Mononuclear cell (primary cell): ENCODE data around the gene QSOX1. TPM values are rescaled to one million over a fixed set of nuclear protein-coding genes. Genes with fewer than 3 reads are reported as not detected.
"Not testable (repeated sequence)": the region's sequence is repeated elsewhere in the genome, so short reads cannot be mapped to it uniquely, and the experiment has no call there.

Experiments
- H3K27me3 ChIP-seq: 2 replicates; pipeline ENCODE4 v1.6.0; 2011; ENCODE audit warnings: low read length, control low read depth; ENCODE audit not compliant: insufficient read depth
- H3K4me1 ChIP-seq: 2 replicates; pipeline ENCODE4 v1.5.1; 2011; ENCODE audit warnings: mild to moderate bottlenecking, low read length, control low read depth; ENCODE audit not compliant: insufficient read depth
- H3K4me3 ChIP-seq: 2 replicates; pipeline ENCODE4 v1.5.1; 2011; ENCODE audit warnings: mild to moderate bottlenecking, low read length, moderate library complexity
- H3K9me3 ChIP-seq: 2 replicates; pipeline ENCODE4 v1.5.1; 2011; ENCODE audit warnings: low read depth, mild to moderate bottlenecking, control low read depth, low read length
- total RNA-seq: library from RNA; depleted of rRNA; stranded (reverse); fragments of >200 nt; gene quantifications from one replicate; pipeline ENCODE4 v1.2.3, GENCODE V29; 2012

QSOX1 gene
- total RNA-seq, 1 donor = 56.0 TPM

- Histone ChIP-seq H3K4me1 (no peaks in the 10 kb centered on the region), H3K27me3 (no peaks in the 10 kb centered on the region), H3K9me3 (no peaks in the 10 kb centered on the region), H3K4me3 (no peak overlapping the region)
These were observed 44.3 kb downstream of the QSOX1 start for GRCh38 chr1:180199018-180199417.

DNA sequence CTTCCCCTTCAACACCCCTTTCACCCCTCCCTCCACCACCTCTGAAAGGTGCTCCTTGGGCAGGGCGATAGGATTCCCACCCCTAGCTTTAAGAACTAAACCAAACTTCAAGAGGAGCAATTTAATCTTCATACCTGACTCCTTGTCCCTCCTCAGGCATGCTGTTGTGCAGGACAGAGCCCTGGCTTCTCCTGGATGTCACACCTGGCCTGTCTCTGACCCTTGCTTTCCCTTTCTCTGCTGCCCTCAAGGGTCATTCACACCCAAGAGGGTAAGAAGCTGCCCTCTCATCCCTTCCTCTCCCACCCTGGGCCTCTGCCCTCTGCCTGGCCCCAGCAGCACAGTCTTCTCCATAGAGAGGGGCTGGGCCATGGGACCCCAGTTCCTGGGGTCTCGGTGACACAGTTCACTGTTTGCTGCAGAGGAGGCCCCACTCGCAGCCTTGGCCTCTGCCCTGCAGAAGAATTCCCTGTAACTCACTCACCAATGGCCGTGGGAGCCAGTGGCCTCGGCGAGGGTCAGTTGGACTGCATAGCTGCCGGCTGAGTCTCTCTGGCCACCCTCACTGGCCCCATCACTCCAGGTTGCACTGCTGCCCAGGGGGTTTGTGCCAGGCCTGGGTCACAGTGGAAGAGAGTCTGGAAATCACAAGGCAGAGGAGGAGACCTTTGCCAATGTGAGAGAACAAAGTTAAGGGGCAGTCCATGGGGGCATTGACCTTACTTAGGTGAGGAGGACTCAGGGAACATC, 47.0 kb downstream of the QSOX1 start:
- Histone ChIP-seq H3K4me3 (no peak overlapping the region), H3K4me1 (no peaks in the 10 kb centered on the region), H3K27me3 (no peaks in the 10 kb centered on the region), H3K9me3 (no peaks in the 10 kb centered on the region)

DNA sequence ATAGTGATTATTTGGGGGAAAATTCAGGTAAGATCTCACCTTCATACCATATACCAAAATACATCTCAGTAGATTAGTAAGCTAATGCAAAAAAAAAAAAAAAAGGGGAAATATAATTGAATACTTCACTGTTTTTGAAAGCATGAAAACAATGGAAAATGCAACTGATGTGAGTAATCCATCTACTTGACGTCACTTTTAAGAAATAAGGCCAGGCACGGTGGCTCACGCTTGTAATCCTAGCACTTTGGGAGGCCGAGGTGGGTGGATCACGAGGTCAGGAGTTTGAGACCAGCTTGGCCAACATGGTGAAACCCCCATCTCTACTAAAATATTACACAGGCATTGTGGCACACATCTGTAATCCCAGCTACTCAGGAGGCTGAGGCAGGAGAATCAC, 47.9 kb downstream of the QSOX1 start:
- not testable (repeated sequence) for H3K4me3 ChIP-seq, H3K9me3 ChIP-seq, H3K4me1 ChIP-seq, H3K27me3 ChIP-seq

- Histone ChIP-seq H3K9me3 (no peaks in the 10 kb centered on the region), H3K4me3 (no peak overlapping the region), H3K27me3 (no peaks in the 10 kb centered on the region), H3K4me1 (peaks cover 8% of the 10 kb centered on the region)
These were observed 49.6 kb downstream of the QSOX1 start for GRCh38 chr1:180204231-180204630.

- Histone ChIP-seq H3K4me3 (no peak overlapping the region), H3K4me1 (peaks cover 8% of the 10 kb centered on the region), H3K27me3 (no peaks in the 10 kb centered on the region), H3K9me3 (no peaks in the 10 kb centered on the region)
These were observed 51.9 kb downstream of the QSOX1 start for GRCh38 chr1:180206581-180206980.

GRCh38 chr1:180208264-180208663, 53.6 kb downstream of the QSOX1 start:
- no peaks in the 10 kb centered on the region for H3K9me3 ChIP-seq
- no peak overlapping the region for H3K4me3 ChIP-seq
- no peaks in the 10 kb centered on the region for H3K27me3 ChIP-seq
- peaks cover 8% of the 10 kb centered on the region for H3K4me1 ChIP-seq

GRCh38 chr1:180210008-180210620, 55.4 kb downstream of the QSOX1 start:
- no peak overlapping the region for H3K4me3 ChIP-seq
- H3K9me3 ChIP-seq = no peaks in the 10 kb centered on the region
- H3K4me1 ChIP-seq = peaks cover 8% of the 10 kb centered on the region
- no peaks in the 10 kb centered on the region for H3K27me3 ChIP-seq

GRCh38 chr1:180211156-180211859, 56.6 kb downstream of the QSOX1 start:
- Histone ChIP-seq H3K9me3 (no peaks in the 10 kb centered on the region), H3K4me1 (peaks cover 8% of the 10 kb centered on the region), H3K4me3 (no peak overlapping the region), H3K27me3 (no peaks in the 10 kb centered on the region)

GRCh38 chr1:180211860-180212229, 57.2 kb downstream of the QSOX1 start:
- Histone ChIP-seq H3K4me3 (no peak overlapping the region), H3K4me1 (peaks cover 8% of the 10 kb centered on the region)

GRCh38 chr1:180213401-180214170, 58.9 kb downstream of the QSOX1 start:
- Histone ChIP-seq H3K27me3 (no peaks in the 10 kb centered on the region), H3K4me1 (peaks cover under 1% of the 10 kb centered on the region), H3K9me3 (no peaks in the 10 kb centered on the region), H3K4me3 (no peak overlapping the region)

More at GRCh38 chr1:180211860-180212229, 57.2 kb downstream of the QSOX1 start:
- Histone ChIP-seq H3K27me3 (no peaks in the 10 kb centered on the region), H3K9me3 (no peaks in the 10 kb centered on the region)

DNA sequence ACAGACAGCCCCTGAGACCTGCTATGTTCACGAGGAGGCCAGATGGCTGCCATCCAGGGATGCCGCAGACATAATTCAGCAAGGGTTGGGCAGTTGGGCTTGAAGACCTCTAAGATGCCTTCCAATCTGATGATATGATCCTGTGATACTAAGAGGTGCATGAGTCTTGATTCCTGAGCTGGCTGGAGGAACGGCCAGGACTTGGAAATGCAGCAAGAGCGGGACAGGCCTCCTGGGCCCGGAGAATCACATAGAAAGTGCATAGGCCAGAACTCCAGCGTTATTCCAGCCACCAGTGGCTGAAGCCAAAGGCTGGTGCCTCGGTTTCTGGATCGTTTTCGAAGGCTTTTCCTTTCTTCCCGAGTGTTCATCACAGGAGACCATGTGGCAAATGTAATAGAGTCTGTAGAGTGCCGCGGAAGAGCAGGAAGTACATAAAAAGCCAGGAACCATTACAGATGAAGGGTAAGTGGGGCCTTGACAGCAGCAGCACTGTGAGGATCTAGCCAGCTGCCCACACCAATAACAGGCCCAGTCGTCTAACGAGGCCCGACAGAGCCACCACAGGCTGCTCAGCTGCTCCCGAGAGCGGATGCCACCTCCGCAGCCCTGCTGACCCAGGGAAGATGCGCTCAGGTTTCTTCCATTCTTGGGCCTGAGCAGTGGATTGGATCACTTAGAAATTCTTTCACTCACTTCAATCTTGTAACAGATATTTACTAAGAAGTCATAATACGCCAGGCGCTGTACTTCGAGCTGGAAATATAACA, 61.4 kb downstream of the QSOX1 start:
- H3K4me1 ChIP-seq = no peaks in the 10 kb centered on the region

DNA sequence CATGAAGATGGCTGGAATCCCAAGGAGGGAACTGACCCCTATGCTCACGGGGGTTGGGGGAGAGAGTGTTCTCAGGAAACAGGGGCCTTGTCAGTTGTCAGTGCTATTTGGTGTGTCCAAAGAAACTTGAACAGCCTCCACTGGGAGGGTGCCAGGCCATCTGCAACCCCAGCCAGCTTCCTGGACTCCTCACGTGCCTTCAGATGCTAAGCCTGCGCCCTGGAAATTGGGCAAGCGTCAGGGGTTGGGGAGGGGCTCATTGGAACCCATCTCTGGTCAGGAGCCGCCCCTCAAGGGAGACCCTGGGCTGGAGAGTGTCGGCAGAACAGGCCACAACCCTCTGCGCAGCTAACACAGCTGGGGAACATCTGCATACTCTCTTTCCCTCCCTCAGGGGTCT, 62.3 kb downstream of the QSOX1 start:
- Histone ChIP-seq H3K4me3 (no peak overlapping the region), H3K27me3 (no peaks in the 10 kb centered on the region)

More for the DNA sequence above, 61.4 kb downstream of the QSOX1 start:
- Histone ChIP-seq H3K9me3 (no peaks in the 10 kb centered on the region), H3K27me3 (no peaks in the 10 kb centered on the region), H3K4me3 (no peak overlapping the region)

GRCh38 chr1:180218806-180219765, 64.4 kb downstream of the QSOX1 start:
- no peaks in the 10 kb centered on the region for H3K9me3 ChIP-seq
- H3K27me3 ChIP-seq = peaks cover 9% of the 10 kb centered on the region
- no peak overlapping the region for H3K4me3 ChIP-seq
- no peaks in the 10 kb centered on the region for H3K4me1 ChIP-seq

More for the DNA sequence above, 62.3 kb downstream of the QSOX1 start:
- H3K4me1 ChIP-seq = no peaks in the 10 kb centered on the region
- H3K9me3 ChIP-seq = no peaks in the 10 kb centered on the region
